KMS-11 (cell line): ENCODE measurements around the gene SETD1A.
A peak's percentile ranks its signal among the peaks of the same experiment; 100 is the strongest.
"Not testable (repeated sequence)": the region's sequence is repeated elsewhere in the genome, so short reads cannot be mapped to it uniquely, and the experiment has no call there.

Experiments
- H2AFZ ChIP-seq: fragments of 200-600 bp; sonication (generic); 2 replicates; pipeline ENCODE4 v1.6.1; 2016; ENCODE audit warnings: antibody characterized with exemption, mixed run types, low read depth
- H3K27ac ChIP-seq: fragments of 200-600 bp; sonication (generic); 2 replicates; pipeline ENCODE4 v1.6.1; 2016; ENCODE audit warnings: mild to moderate bottlenecking, mixed run types
- H3K27me3 ChIP-seq: fragments of 200-600 bp; sonication (generic); 2 replicates; pipeline ENCODE4 v1.6.1; 2017; ENCODE audit warnings: mild to moderate bottlenecking, low read depth, mixed run types, moderate library complexity; ENCODE audit not compliant: insufficient read depth
- H3K36me3 ChIP-seq: fragments of 200-600 bp; sonication (generic); 2 replicates; pipeline ENCODE4 v1.6.1; 2017; ENCODE audit warnings: mild to moderate bottlenecking, mixed run types; ENCODE audit not compliant: insufficient read depth
- H3K4me1 ChIP-seq: fragments of 200-600 bp; sonication (generic); 2 replicates; pipeline ENCODE4 v1.6.1; 2016; ENCODE audit warnings: mild to moderate bottlenecking, low read depth, mixed run types; ENCODE audit not compliant: poor library complexity, severe bottlenecking
- H3K4me2 ChIP-seq: fragments of 200-600 bp; sonication (generic); 2 replicates; pipeline ENCODE4 v1.7.0; 2016; ENCODE audit warnings: mild to moderate bottlenecking, mixed run types
- H3K4me3 ChIP-seq: fragments of 200-600 bp; sonication (generic); IDR thresholded peaks from 2 replicates; pipeline ENCODE4 v1.6.1; 2017; ENCODE audit warnings: low read depth, low read length, mixed read lengths; ENCODE audit not compliant: insufficient read depth
- H3K79me2 ChIP-seq: fragments of 200-600 bp; sonication (generic); 2 replicates; pipeline ENCODE4 v1.6.1; 2016; ENCODE audit warnings: low read depth, mixed run types; ENCODE audit not compliant: insufficient read depth
- H3K9ac ChIP-seq: fragments of 200-600 bp; sonication (generic); 2 replicates; pipeline ENCODE4 v1.6.1; 2016; ENCODE audit warnings: mild to moderate bottlenecking, mixed run types
- H4K20me1 ChIP-seq: fragments of 200-600 bp; sonication (generic); 2 replicates; pipeline ENCODE4 v1.6.1; 2016; ENCODE audit warnings: mild to moderate bottlenecking, mixed run types; ENCODE audit not compliant: insufficient read depth
- CTCF ChIP-seq: fragments of 200-600 bp; sonication (generic); conservative IDR thresholded peaks from 2 replicates; pipeline ENCODE4 v1.6.1; 2017; ENCODE audit warnings: low read depth, mild to moderate bottlenecking, antibody characterized with exemption, low read length, moderate library complexity, mixed read lengths

SETD1A gene

GRCh38 chr16:30931068-30931650, 26.4 kb upstream of the SETD1A start:
- Histone ChIP-seq H3K4me1 (no peaks in the 10 kb centered on the region), H2AFZ (no peak overlapping the region), H4K20me1 (no peaks in the 10 kb centered on the region), H3K27ac (no peak overlapping the region), H3K4me2 (no peak overlapping the region), H3K27me3 (no peaks in the 10 kb centered on the region), H3K79me2 (no peaks in the 10 kb centered on the region), H3K4me3 (no peak overlapping the region), H3K36me3 (no peaks in the 10 kb centered on the region; the same call in 1 of the 2 replicates), H3K9ac (no peak overlapping the region)
- TF ChIP-seq CTCF = no peak

- Histone ChIP-seq H4K20me1 (no peaks in the 10 kb centered on the region), H3K4me2 (no peak overlapping the region), H3K27ac (no peak overlapping the region), H3K27me3 (no peaks in the 10 kb centered on the region), H3K36me3 (no peaks in the 10 kb centered on the region; the same call in 1 of the 2 replicates), H3K4me3 (no peak overlapping the region), H3K4me1 (no peaks in the 10 kb centered on the region), H2AFZ (no peak overlapping the region), H3K9ac (no peak overlapping the region), H3K79me2 (no peaks in the 10 kb centered on the region)
- peak; percentile 79 for TF ChIP-seq CTCF
Observed at GRCh38 chr16:30934827-30935557, 22.6 kb upstream of the SETD1A start.

- no peak for TF ChIP-seq CTCF
- Histone ChIP-seq H3K4me3 (no peak overlapping the region), H3K4me1 (peaks cover 19% of the 10 kb centered on the region), H3K27ac (no peak overlapping the region), H3K79me2 (no peaks in the 10 kb centered on the region), H2AFZ (no peak overlapping the region), H3K36me3 (no peaks in the 10 kb centered on the region; the same call in 1 of the 2 replicates), H3K4me2 (no peak overlapping the region), H3K27me3 (no peaks in the 10 kb centered on the region), H4K20me1 (no peaks in the 10 kb centered on the region), H3K9ac (no peak overlapping the region)
Observed at GRCh38 chr16:30937692-30938091, 19.9 kb upstream of the SETD1A start.

- not testable (repeated sequence) for H3K36me3 ChIP-seq, H3K27ac ChIP-seq, H2AFZ ChIP-seq, H3K79me2 ChIP-seq, H3K27me3 ChIP-seq, H4K20me1 ChIP-seq, H3K4me3 ChIP-seq, H3K9ac ChIP-seq, H3K4me2 ChIP-seq
- peaks cover 24% of the 10 kb centered on the region for H3K4me1 ChIP-seq
Observed at GRCh38 chr16:30939571-30939970, 18.0 kb upstream of the SETD1A start.
